ENCODE data around the gene BSN.

Gene BSN, protein sequence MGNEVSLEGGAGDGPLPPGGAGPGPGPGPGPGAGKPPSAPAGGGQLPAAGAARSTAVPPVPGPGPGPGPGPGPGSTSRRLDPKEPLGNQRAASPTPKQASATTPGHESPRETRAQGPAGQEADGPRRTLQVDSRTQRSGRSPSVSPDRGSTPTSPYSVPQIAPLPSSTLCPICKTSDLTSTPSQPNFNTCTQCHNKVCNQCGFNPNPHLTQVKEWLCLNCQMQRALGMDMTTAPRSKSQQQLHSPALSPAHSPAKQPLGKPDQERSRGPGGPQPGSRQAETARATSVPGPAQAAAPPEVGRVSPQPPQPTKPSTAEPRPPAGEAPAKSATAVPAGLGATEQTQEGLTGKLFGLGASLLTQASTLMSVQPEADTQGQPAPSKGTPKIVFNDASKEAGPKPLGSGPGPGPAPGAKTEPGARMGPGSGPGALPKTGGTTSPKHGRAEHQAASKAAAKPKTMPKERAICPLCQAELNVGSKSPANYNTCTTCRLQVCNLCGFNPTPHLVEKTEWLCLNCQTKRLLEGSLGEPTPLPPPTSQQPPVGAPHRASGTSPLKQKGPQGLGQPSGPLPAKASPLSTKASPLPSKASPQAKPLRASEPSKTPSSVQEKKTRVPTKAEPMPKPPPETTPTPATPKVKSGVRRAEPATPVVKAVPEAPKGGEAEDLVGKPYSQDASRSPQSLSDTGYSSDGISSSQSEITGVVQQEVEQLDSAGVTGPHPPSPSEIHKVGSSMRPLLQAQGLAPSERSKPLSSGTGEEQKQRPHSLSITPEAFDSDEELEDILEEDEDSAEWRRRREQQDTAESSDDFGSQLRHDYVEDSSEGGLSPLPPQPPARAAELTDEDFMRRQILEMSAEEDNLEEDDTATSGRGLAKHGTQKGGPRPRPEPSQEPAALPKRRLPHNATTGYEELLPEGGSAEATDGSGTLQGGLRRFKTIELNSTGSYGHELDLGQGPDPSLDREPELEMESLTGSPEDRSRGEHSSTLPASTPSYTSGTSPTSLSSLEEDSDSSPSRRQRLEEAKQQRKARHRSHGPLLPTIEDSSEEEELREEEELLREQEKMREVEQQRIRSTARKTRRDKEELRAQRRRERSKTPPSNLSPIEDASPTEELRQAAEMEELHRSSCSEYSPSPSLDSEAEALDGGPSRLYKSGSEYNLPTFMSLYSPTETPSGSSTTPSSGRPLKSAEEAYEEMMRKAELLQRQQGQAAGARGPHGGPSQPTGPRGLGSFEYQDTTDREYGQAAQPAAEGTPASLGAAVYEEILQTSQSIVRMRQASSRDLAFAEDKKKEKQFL (N-terminal part only)

DNA sequence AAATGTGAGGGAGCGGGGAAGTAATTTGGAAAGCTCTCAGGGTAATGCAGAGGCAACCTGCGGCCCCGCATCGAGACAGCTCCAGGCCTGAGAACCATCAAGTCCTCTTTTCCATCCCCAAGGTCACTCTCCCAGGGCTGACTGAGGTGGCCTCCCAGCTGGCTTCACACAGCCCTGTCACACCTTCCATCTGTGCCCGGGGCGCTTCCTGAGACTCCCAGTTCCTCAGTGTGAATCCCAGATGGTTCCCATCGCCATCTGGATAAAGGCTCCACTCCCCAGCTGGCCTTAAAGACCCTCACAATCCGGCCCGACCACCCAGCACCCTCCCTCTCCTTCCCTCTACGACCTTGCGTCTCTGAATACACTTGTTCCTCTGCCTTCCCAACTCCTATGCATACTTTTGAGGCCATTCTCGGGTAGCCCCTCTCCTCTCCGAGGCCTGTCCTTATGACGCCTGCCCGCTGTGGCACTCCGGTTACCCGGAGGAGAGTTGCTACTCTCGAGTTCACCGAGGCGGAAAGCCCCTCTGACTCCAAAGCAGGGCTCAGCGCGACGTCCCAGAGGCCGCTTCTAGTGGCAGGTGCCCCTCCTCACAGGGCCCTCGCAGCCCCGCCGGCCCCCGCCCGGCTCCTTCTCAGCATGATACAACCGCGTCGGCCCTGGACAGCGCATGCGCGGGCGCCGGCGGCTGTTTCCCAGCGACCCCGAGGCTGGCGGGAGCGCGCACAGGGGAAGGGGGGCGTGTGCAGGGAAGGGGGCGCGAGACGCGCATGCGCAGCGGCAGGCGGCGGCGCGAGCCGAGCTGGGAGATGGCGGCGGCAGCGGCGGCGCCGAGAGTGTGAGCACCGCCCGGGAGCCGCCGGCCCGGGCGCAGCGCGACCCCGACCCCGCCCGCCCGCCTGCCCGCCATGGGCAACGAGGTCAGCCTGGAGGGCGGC lies at the start of gene BSN:
Gene BSN (plus strand): TSS at position 786 of the 941 bp plus-strand sequence. CDS start 126 bp downstream, at position 912.
- in situ Hi-C loops (cut with MboI; ENCODE audit: low sequenced_read_pairs): loop anchor here (25.0 kb wide), 1 partner anchor 108 kb away; the partner anchor contains the start of gene APEH

DNA sequence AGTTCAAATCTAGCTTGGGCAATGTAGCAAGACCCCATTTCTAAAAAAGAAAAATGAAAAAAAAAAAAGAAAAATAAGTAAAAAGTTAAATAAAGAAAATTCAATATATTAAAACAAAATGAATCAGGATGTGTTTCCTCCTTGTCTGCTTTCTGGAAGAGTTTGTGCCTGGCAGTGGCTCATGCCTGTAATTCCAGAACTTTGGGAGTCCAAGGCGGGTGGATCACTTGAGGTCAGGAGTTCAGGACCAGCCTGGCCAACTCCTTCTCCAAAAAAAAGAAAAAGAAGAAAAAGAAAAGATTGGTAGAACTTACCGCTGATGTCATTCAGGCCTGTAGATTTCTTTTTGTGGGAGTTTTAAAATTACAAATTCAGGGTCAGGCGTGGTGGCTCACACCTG lies 47.4 kb upstream of the BSN start:
- in situ Hi-C loops (cut with MboI; ENCODE audit: low sequenced_read_pairs): no loop called here

DNA sequence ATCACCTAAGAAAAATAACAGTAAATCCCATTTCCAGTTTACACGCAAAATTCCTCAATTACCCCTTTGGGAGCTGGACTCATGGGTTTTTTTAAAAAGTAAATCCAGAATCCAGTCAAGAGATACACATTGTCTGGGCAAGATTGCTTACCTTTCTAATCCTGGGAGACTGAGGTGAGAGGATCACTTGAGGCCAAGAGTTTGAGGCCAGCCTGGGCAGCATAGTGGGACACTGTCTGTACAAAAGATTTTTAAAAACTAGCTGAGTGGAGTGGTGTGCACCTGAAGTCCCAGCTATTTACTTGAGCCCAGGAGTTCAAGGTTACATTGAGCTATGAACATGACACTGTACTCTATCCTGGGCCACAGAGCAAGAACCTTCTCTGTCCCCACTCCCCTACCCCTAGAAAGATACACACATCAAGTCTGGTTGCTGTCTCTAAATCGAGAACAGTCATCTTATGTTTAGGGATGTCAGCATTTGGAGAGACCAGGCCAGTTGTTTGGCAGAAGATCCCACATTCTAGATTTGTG lies 45.2 kb upstream of the BSN start:
- in situ Hi-C loops (cut with MboI; ENCODE audit: low sequenced_read_pairs): no loop called here

DNA sequence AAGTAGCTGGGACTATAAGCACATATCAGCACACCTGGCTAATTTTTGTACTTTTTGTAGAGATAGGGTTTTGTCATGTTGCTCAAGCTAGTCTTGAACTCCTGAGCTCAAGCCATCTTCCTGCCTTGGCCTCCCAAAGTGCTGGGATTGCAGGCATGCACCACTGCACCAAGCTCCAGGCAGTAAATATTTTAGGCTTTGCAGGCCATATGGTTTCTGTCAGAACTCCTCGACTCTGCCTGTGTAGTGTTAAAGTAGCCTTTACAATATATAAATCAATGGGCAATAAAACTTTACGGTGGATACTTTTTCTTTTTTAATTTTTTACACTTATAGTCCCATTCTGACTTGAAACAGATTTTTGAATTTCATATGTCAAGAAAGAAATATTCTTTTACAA lies 42.6 kb upstream of the BSN start:
- in situ Hi-C loops (cut with MboI; ENCODE audit: low sequenced_read_pairs): no loop called here

DNA sequence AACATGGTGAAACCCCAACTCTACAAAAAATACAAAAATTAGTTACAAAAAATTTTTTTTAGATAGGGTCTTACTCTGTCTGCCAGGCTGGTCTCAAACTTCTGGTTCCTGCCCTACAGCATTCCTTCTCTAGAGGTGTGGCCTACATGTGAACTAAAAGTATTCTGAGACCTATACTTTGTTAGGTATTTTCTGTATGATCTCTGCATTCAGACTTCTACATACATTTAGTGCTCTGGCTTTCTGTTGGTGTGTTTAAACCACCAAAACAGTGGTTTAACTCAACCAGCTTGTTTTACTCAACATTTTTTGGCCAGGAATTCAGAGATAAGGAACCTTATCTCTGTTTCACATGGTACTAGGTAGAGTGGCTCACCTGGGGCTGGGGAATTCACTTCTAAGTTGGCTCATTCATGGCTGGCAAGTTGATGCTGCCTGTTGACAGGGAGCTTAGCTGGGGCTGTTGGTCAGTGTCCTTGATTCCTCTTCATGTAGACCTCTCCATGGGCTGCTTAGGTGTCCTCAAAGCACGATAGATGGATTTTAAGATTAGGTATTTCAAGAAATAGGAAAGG lies 41.4 kb upstream of the BSN start:
- in situ Hi-C loops (cut with MboI; ENCODE audit: low sequenced_read_pairs): no loop called here

DNA sequence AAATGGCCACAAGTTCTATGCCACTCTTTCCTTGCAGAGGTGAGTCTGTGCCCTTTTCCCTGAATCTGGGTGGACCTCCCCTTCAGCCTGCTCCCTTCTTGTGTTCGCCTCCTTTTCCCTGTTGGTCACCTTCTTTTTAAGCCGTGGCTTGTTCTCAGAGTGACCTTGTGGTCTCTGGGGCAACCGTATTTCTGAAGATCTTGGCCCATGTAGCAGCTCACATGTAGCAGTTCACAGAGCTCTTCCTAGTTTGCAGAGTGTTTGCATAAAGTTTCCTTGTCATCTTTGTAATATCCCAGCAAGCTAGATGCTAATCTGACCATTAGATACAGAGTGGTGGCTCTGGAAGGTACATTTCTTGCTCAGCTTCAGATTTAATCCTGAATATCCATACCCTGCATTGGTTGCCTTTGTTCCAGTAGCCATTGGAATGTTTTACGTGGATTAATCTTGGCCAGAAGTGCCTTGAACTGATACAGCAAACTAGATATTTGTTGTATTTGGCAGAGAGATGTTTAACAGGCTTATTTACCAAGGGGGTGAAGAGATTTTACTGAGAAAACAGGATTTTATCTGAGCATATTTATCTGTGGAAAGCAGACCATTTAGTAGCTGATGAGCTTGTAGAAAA lies 40.7 kb upstream of the BSN start:
- in situ Hi-C loops (cut with MboI; ENCODE audit: low sequenced_read_pairs): no loop called here

DNA sequence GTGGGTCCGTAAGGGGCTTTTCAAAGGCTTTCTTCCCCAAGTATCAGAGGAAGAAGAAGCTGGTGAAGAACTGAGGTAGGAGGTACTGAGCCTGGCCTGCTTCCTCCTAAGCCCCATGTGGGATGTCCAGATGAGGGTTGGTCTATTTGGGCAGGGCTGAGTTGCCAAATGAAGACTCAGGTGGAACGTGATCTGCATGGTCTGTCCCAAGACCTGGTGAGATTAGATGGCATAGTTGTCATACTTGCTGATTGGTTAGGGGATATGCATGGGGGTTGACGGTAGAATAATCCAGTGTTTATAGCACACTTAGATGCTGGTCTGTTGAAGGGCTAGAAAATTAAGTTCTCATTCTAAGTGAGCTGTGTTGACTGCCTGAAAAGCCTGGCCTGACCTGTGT lies 36.3 kb upstream of the BSN start:
- in situ Hi-C loops (cut with MboI; ENCODE audit: low sequenced_read_pairs): no loop called here

DNA sequence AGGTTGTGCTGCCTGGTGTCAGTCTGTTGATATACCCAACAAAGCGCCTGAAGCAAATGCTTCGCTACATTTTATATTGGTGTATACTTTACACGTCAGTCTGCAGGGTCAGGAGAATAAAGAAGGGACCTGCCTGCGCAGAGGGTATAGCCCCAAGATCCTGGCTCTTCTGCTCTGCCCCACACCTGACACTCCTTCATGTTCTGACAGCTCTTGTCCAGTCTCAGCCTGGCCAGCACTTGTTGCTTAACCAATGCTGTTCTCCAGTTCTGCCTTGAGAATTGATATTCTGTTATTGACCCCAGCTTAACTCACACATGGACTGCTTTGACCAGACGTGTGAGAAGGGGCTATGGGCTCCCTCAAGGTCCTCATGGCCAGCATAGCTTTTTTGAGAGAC lies 35.8 kb upstream of the BSN start:
- in situ Hi-C loops (cut with MboI; ENCODE audit: low sequenced_read_pairs): no loop called here

DNA sequence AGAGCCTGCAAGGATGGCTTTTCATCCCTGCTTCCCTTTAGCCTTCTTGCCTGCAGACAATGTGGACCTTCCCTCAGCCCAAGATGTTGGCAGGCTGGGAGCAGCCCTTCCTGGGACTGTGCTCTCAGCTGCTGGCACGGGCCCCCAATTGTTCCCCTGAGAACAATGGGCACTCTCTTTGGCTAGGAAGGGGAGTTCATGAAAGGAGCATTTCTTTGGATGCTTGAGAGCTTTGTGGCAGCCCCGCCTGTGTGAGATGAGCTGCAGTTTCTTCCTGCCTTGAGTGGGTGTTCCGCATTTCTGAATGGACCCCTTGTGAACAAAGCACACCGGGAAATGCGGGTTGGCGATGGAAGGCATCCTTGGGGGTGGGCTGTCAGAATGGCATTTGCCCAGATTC lies 35.0 kb upstream of the BSN start:
- in situ Hi-C loops (cut with MboI; ENCODE audit: low sequenced_read_pairs): no loop called here

DNA sequence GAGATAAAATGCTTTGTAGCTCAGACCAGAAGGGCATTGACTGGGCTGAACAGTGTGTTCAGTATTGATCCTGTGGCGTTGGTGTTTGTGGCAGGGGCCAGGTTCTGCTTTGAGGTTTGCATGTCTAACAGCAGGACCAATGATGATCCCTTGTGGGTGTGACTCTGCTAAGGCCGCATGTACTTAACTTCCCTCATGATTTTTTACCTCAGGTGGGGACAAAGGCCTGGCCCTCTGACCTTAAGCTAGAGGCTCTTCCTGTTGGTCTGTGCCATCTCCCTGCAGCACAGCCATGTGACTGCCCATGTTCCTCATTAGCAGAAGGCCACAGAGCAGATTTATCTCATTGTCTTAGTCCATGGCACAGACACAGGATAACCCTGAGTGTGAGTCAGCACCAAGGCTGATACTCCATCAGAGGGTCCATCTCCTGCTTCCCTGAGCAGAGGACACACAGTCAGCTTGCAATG lies 34.3 kb upstream of the BSN start:
- in situ Hi-C loops (cut with MboI; ENCODE audit: low sequenced_read_pairs): no loop called here

DNA sequence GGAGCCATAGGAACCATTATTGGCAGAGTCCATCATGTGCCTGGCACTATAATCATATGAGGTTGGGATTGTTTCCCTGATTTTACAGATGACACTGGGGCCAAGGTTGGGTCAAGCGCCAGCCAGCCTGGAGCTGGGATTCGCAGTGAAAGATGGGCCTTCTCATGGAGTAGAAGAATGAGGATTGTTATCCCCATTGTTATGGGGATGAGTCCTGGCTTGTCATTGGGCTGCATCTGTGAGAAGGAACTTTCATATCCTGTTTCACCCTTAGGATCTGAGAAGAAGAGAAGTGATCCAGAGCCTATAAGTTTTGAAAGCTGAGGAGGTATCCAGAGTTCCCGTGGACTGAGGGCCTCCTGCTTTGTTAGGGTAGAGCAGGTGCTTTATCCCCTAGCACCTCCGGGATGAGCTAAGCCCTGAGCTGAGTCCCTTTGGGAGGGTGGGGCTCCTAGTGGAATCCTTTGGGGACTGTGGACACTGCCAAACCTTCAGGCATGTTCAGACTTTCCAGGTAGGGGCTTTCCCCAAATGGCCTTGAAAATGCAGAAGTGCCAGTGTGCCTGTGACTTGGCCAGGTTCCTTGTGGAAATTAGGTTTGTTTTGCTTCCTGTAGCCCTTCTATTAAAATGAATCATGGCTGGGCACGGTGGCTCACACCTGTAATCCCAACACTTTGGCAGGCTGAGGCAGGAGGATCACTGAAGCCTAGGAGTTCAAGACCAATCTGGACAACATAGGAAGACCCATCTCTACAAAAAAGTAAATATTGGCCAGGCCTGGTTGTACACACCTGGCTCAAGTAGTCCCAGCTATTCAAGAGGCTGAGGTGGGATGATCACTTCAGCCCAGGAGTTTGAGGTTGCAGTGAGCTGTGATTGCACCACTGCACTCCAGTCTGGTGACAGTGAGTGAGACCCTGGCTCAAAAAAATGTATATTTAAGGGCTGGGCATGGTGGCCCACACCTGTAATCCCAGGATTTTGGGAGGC lies 30.2 kb upstream of the BSN start:
- in situ Hi-C loops (cut with MboI; ENCODE audit: low sequenced_read_pairs): no loop called here

DNA sequence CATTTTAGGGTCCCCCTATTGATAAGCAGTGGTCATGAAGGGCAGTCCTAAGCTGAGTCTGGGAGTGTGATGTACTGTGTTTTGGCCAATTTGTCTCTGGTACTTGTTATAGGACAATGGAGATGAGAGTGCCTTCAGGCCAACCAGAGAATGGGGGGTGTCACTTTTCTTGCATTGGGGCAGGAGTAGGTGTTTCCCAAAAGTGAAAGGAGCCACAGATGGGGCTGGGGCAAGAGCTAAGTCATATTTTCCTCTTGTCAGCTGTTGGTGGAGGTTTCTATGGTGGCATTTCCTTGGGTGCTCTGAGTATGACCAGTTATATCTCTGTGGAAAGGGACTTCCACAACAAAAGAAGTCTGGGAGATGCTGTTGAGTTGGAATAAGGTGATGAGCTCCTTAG lies 24.7 kb upstream of the BSN start:
- in situ Hi-C loops (cut with MboI; ENCODE audit: low sequenced_read_pairs): no loop called here

DNA sequence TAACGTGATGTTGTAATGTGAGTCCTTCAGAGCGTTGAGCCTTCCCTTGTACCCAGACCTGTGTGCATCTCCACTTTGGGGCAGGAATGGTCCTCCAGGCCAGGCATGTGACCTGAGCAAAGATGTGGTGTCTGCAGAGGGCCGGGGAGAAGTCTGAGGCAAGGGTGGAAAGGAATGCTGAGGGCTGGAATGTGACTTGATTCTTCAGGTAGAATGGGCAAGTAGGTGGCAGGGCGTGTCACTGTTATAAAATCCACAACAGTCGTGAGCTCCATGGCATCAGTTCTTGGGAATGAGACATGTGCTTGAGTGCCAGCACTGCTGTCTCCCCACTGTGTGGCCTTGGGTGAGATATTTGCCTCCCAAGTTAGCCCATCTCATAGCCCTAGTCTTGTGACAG lies 24.0 kb upstream of the BSN start:
- in situ Hi-C loops (cut with MboI; ENCODE audit: low sequenced_read_pairs): no loop called here

DNA sequence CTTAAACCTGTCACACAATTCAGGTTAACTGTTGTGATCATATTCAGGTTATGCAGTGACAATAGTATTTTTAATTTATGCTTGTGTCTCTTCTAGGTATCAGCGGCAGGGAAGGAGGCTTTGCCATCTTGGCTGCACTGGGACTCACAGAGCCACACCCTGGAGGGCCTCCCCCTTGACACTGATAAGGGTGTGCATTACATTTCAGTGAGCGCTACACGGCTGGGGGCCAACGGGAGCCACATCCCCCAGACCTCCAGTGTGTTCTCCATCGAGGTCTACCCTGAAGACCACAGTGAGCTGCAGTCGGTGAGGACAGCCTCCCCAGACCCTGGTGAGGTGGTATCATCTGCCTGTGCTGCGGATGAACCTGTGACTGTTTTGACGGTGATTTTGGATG lies 23.6 kb upstream of the BSN start:
- in situ Hi-C loops (cut with MboI; ENCODE audit: low sequenced_read_pairs): no loop called here

DNA sequence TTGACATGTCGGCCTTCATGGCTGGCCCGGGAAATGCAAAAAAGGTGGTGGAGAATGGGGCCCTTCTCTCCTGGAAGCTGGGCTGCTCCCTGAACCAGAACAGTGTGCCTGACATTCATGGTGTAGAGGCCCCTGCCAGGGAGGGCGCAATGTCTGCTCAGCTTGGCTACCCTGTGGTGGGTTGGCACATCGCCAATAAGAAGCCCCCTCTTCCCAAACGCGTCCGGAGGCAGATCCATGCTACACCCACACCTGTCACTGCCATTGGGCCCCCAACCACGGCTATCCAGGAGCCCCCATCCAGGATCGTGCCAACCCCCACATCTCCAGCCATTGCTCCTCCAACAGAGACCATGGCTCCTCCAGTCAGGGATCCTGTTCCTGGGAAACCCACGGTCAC lies 23.1 kb upstream of the BSN start:
- in situ Hi-C loops (cut with MboI; ENCODE audit: low sequenced_read_pairs): no loop called here

DNA sequence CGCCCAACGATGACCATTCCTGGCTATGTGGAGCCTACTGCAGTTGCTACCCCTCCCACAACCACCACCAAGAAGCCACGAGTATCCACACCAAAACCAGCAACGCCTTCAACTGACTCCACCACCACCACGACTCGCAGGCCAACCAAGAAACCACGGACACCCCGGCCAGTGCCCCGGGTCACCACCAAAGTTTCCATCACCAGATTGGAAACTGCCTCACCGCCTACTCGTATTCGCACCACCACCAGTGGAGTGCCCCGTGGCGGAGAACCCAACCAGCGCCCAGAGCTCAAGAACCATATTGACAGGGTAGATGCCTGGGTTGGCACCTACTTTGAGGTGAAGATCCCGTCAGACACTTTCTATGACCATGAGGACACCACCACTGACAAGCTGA lies 22.6 kb upstream of the BSN start:
- in situ Hi-C loops (cut with MboI; ENCODE audit: low sequenced_read_pairs): no loop called here

DNA sequence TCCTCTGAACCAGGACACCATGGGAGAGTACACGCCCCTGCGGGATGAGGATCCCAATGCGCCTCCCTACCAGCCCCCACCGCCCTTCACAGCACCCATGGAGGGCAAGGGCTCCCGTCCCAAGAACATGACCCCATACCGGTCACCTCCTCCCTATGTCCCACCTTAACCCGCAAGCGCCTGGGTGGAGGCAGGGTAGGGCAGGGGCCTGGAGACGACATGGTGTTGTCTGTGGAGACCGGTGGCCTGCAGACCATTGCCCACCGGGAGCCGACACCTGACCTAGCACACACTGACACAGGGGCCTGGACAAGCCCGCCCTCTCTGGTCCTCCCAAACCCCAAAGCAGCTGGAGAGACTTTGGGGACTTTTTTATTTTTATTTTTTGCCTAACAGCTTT lies 21.2 kb upstream of the BSN start:
- in situ Hi-C loops (cut with MboI; ENCODE audit: low sequenced_read_pairs): no loop called here
